Neural cell (in vitro differentiated cells): Measurements from ENCODE around the gene AFF3. TPM values are rescaled to one million over a fixed set of nuclear protein-coding genes. Genes with fewer than 3 reads are reported as not detected.

Source experiments
- H2AFZ ChIP-seq: fragments of 200-600, 300-800 bp; sonication (generic), shearing (Covaris generic); 2 replicates; pipeline ENCODE4 v1.6.0; 2014; ENCODE audit warnings: low read depth, mild to moderate bottlenecking, antibody characterized with exemption, low read length, moderate library complexity
- H3F3A ChIP-seq: fragments of 200-600 bp; shearing (Covaris generic); 2 replicates; pipeline ENCODE4 v1.6.1; 2016; ENCODE audit warnings: mild to moderate bottlenecking, moderate library complexity, mixed read lengths, antibody characterized with exemption, low read length; ENCODE audit not compliant: insufficient read depth, poor library complexity, severe bottlenecking
- H3K27ac ChIP-seq: fragments of 200-600, 300-800 bp; sonication (generic), shearing (Covaris generic); 2 replicates; pipeline ENCODE4 v1.5.1; 2014; ENCODE audit warnings: mild to moderate bottlenecking, low read length, moderate library complexity
- H3K27me3 ChIP-seq: fragments of 300-800, 200-600 bp; sonication (generic), shearing (Covaris generic); 2 replicates; pipeline ENCODE4 v1.6.0; 2014; ENCODE audit warnings: mild to moderate bottlenecking, low read depth, low read length, moderate library complexity; ENCODE audit not compliant: insufficient read depth
- H3K36me3 ChIP-seq: fragments of 300-800, 200-600 bp; sonication (generic), shearing (Covaris generic); 2 replicates; pipeline ENCODE4 v1.5.1; 2014; ENCODE audit warnings: mild to moderate bottlenecking, antibody characterized with exemption, low read length, moderate library complexity; ENCODE audit not compliant: insufficient read depth
- H3K4me2 ChIP-seq: fragments of 300-800, 200-600 bp; sonication (generic), shearing (Covaris generic); 2 replicates; pipeline ENCODE4 v1.6.0; 2014; ENCODE audit warnings: mild to moderate bottlenecking, low read length
- H3K4me3 ChIP-seq: fragments of 300-800, 200-600 bp; sonication (generic), shearing (Covaris generic); 2 replicates; pipeline ENCODE4 v1.5.1; 2014; ENCODE audit warnings: mild to moderate bottlenecking, low read length, moderate library complexity
- H3K79me2 ChIP-seq: fragments of 200-600 bp; shearing (Covaris generic); replicated peaks from 2 replicates; pipeline ENCODE4 v1.6.0; 2014; ENCODE audit warnings: mild to moderate bottlenecking, low read length, moderate library complexity; ENCODE audit not compliant: insufficient read depth
- H3K9ac ChIP-seq: fragments of 300-800, 200-600 bp; sonication (generic), shearing (Covaris generic); 2 replicates; pipeline ENCODE4 v1.6.1; 2016; ENCODE audit warnings: mild to moderate bottlenecking, low read length, mixed read lengths
- H3K9me2 ChIP-seq: fragments of 200-600 bp; shearing (Covaris generic); 2 replicates; pipeline ENCODE4 v1.6.1; 2016; ENCODE audit warnings: mild to moderate bottlenecking, low read length, mixed read lengths; ENCODE audit not compliant: insufficient read depth
- H3K9me3 ChIP-seq: fragments of 200-600, 300-800 bp; sonication (generic), shearing (Covaris generic); 2 replicates; pipeline ENCODE4 v1.6.1; 2016; ENCODE audit warnings: mild to moderate bottlenecking, mixed run types, low read length, moderate library complexity, mixed read lengths
- H4K20me1 ChIP-seq: fragments of 200-600 bp; shearing (Covaris generic); 2 replicates; pipeline ENCODE4 v1.6.1; 2016; ENCODE audit warnings: mild to moderate bottlenecking, mixed run types; ENCODE audit not compliant: insufficient read depth
- CTCF ChIP-seq: fragments of 450-650 bp; IDR thresholded peaks from 2 replicates; pipeline ENCODE4 v1.5.1; 2014; ENCODE audit warnings: antibody characterized with exemption, mild to moderate bottlenecking, moderate library complexity; ENCODE audit not compliant: poor library complexity, severe bottlenecking
- EP300 ChIP-seq: fragments of 450-650 bp; conservative IDR thresholded peaks from 2 replicates; pipeline ENCODE4 v1.6.1; 2014; ENCODE audit warnings: antibody characterized with exemption, mild to moderate bottlenecking, moderate library complexity; ENCODE audit not compliant: poor library complexity, severe bottlenecking
- EZH2 ChIP-seq: fragments of 200-600, 300-800 bp; shearing (Covaris generic), sonication (generic); IDR thresholded peaks from 2 replicates; pipeline ENCODE4 v1.6.1; 2014; ENCODE audit warnings: antibody characterized with exemption, low read length, borderline replicate concordance, mild to moderate bottlenecking; ENCODE audit not compliant: insufficient read depth, poor library complexity, severe bottlenecking
- MXI1 ChIP-seq: fragments of 450-650 bp; conservative IDR thresholded peaks from 2 replicates; pipeline ENCODE4 v1.6.1; 2014; ENCODE audit warnings: antibody characterized with exemption, mild to moderate bottlenecking; ENCODE audit not compliant: poor library complexity, severe bottlenecking
- POLR2AphosphoS5 ChIP-seq: IDR thresholded peaks from 2 replicates; pipeline ENCODE4 v1.6.1; 2012
- RAD21 ChIP-seq: fragments of 450-650 bp; conservative IDR thresholded peaks from 2 replicates; pipeline ENCODE4 v1.6.1; 2014; ENCODE audit warnings: antibody characterized with exemption, mild to moderate bottlenecking, moderate library complexity
- REST ChIP-seq: IDR thresholded peaks from 2 replicates; pipeline ENCODE4 v1.6.1; 2012; ENCODE audit warnings: borderline replicate concordance
- SMC3 ChIP-seq: fragments of 450-650 bp; conservative IDR thresholded peaks from 2 replicates; pipeline ENCODE4 v1.6.1; 2014; ENCODE audit warnings: antibody characterized with exemption, mild to moderate bottlenecking, moderate library complexity; ENCODE audit not compliant: poor library complexity
- TAF1 ChIP-seq: IDR thresholded peaks from 2 replicates; pipeline ENCODE4 v1.6.1; 2012; ENCODE audit warnings: low read depth
- polyA plus RNA-seq: library from polyadenylated mRNA; depleted of rRNA; stranded (reverse); fragments of >200 nt; gene quantifications from 2 replicates; pipeline ENCODE4 v1.2.3, GENCODE V29; 2014

The AFF3 gene
- polyA plus RNA-seq, 1 donor from 2014 or later: 5.1 TPM

- Histone ChIP-seq H3K9me2 (no peaks in the 10 kb centered on the region), H3K27me3 (no peaks in the 10 kb centered on the region), H3K9me3 (no peaks in the 10 kb centered on the region), H3F3A (no peaks in the 10 kb centered on the region), H3K79me2 (no peaks in the 10 kb centered on the region), H3K4me2 (no peak overlapping the region), H3K4me3 (no peak overlapping the region), H2AFZ (no peak overlapping the region), H3K27ac (no peak overlapping the region), H3K9ac (no peak overlapping the region), H4K20me1 (no peaks in the 10 kb centered on the region), H3K36me3 (no peaks in the 10 kb centered on the region)
- TF ChIP-seq TAF1 (no peak), CTCF (no peak)
Measured at GRCh38 chr2:100179806-100180205, 37.4 kb upstream of the AFF3 start.

GRCh38 chr2:100178864-100179263, 36.5 kb upstream of the AFF3 start:
- H4K20me1 ChIP-seq: no peaks in the 10 kb centered on the region

More at GRCh38 chr2:100178864-100179263, 36.5 kb upstream of the AFF3 start:
- Histone ChIP-seq H3K4me3 (no peak overlapping the region), H3K36me3 (no peaks in the 10 kb centered on the region), H3K27ac (no peak overlapping the region), H3K9ac (no peak overlapping the region), H3K9me3 (no peaks in the 10 kb centered on the region), H3K27me3 (no peaks in the 10 kb centered on the region), H2AFZ (no peak overlapping the region), H3K79me2 (no peaks in the 10 kb centered on the region), H3K4me2 (no peak overlapping the region), H3F3A (no peaks in the 10 kb centered on the region), H3K9me2 (no peaks in the 10 kb centered on the region)
- no peak for TF ChIP-seq REST
- no peak for TF ChIP-seq SMC3
- no peak for TF ChIP-seq TAF1
- no peak for TF ChIP-seq EP300
- TF ChIP-seq CTCF: no peak
- no peak for TF ChIP-seq RAD21
- TF ChIP-seq POLR2AphosphoS5: no peak
- TF ChIP-seq MXI1: no peak
- TF ChIP-seq EZH2: no peak
